ENCODE data around the gene GPR160. TPM values are rescaled to one million over a fixed set of nuclear protein-coding genes. Genes with fewer than 3 reads are reported as not detected.

Gene GPR160
- total RNA-seq, 1 donor from 2014 or later: 6.0 TPM

DNA sequence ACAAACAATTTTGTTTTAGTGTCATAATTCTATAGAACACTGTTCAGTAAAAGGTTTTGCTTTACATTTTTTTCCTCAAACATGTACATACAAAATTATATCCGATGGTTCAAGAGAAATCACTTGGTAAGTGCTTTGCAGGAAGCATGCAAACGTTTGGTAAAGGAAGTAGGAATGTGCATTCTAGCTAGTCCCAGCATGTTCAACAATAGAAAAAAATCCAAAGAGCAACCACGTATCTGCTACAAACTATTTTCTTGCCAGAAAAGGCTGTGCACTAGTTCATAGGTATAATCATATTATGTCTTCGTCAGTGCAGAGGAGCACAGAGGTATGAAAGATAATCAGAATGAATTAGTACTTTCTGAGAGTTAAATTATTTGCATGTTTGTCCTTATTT is 58.0 kb downstream of the GPR160 start:
- Histone ChIP-seq H3F3A (ENCODE audit: low read depth) (no peaks in the 10 kb centered on the region), H3K9me3 (ENCODE audit: low read depth) (no peaks in the 10 kb centered on the region), H3K36me3 (peaks cover 37% of the 10 kb centered on the region), H4K20me1 (ENCODE audit: low read depth) (no peaks in the 10 kb centered on the region), H3K4me2 (no peak overlapping the region), H3K4me3 (no peak overlapping the region), H2AFZ (replicated peaks) (no peak overlapping the region), H3K9ac (no peak overlapping the region), H3K79me2 (ENCODE audit: low read depth) (no peaks in the 10 kb centered on the region), H3K4me1 (no peaks in the 10 kb centered on the region), H3K27me3 (no peaks in the 10 kb centered on the region), H3K27ac (no peak overlapping the region)
- H3K27me3 Mint-ChIP-seq (ENCODE audit: insufficient read depth, low read depth): no peaks in the 10 kb centered on the region
- H3K4me3 Mint-ChIP-seq: no peak overlapping the region
- H3K36me3 Mint-ChIP-seq: peaks cover 13% of the 10 kb centered on the region
- TF ChIP-seq CTCF (IDR thresholded peaks at IDR 0.05) (no peak), EZH2 (IDR thresholded peaks at IDR 0.05) (no peak), EZH2phosphoT487 (IDR thresholded peaks at IDR 0.05) (no peak)
- no peak overlapping the region for H3K27ac Mint-ChIP-seq
- DNase-seq (ENCODE audit: low spot score): no peak
- H3K9me3 Mint-ChIP-seq: no peaks in the 10 kb centered on the region
- H3K4me1 Mint-ChIP-seq: no peaks in the 10 kb centered on the region

- Histone ChIP-seq H3F3A (ENCODE audit: low read depth) (no peaks in the 10 kb centered on the region), H3K27me3 (no peaks in the 10 kb centered on the region), H3K36me3 (peaks cover 34% of the 10 kb centered on the region), H3K27ac (no peak overlapping the region), H3K9me3 (ENCODE audit: low read depth) (no peaks in the 10 kb centered on the region), H3K79me2 (ENCODE audit: low read depth) (no peaks in the 10 kb centered on the region), H4K20me1 (ENCODE audit: low read depth) (no peaks in the 10 kb centered on the region), H3K4me3 (no peak overlapping the region), H3K9ac (no peak overlapping the region), H3K4me1 (no peaks in the 10 kb centered on the region), H2AFZ (replicated peaks) (no peak overlapping the region), H3K4me2 (no peak overlapping the region)
- Mint-ChIP-seq H3K27me3 (ENCODE audit: insufficient read depth, low read depth) (no peaks in the 10 kb centered on the region), H3K4me3 (no peak overlapping the region), H3K9me3 (no peaks in the 10 kb centered on the region), H3K27ac (no peak overlapping the region), H3K36me3 (peaks cover 11% of the 10 kb centered on the region), H3K4me1 (no peaks in the 10 kb centered on the region)
- no peak for DNase-seq (ENCODE audit: low spot score)
- no peak for TF ChIP-seq EZH2phosphoT487 (IDR thresholded peaks at IDR 0.05)
- no peak for TF ChIP-seq CTCF (IDR thresholded peaks at IDR 0.05)
- no peak for TF ChIP-seq EZH2 (IDR thresholded peaks at IDR 0.05)
Observed at GRCh38 chr3:170096342-170096741, 58.5 kb downstream of the GPR160 start.

DNA sequence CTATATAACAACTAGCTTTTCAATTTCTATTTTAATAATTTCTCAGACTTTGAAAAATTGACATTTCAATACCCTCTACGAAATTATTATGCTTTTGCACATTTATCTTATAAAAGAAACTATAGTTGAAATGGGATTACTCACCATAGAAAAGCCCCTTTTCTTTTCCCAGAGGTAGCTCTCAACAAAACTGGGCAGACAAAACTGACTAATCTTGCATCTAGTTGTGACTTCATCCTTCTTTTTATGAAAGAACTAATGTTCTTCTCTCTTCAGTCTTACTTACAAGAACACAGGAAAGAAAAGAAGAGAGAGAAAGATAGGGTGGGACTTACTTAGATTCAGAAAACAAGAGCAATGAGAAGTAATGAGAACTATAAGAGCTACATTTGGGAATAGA is 61.0 kb downstream of the GPR160 start:
- no peak overlapping the region for H2AFZ ChIP-seq (replicated peaks)
- no peak overlapping the region for H3K4me2 ChIP-seq
- H3K9ac ChIP-seq: no peak overlapping the region
- no peak overlapping the region for H3K4me3 Mint-ChIP-seq
- H3K27me3 Mint-ChIP-seq (ENCODE audit: insufficient read depth, low read depth): no peaks in the 10 kb centered on the region
- H3K36me3 Mint-ChIP-seq: peaks cover 17% of the 10 kb centered on the region
- H3K4me1 Mint-ChIP-seq: no peaks in the 10 kb centered on the region
- H3K27me3 ChIP-seq: no peaks in the 10 kb centered on the region
- no peak overlapping the region for H3K27ac Mint-ChIP-seq
- H3F3A ChIP-seq (ENCODE audit: low read depth): no peaks in the 10 kb centered on the region
- TF ChIP-seq CTCF (IDR thresholded peaks at IDR 0.05) (no peak), EZH2 (IDR thresholded peaks at IDR 0.05) (no peak), EZH2phosphoT487 (IDR thresholded peaks at IDR 0.05) (no peak)
- H3K79me2 ChIP-seq (ENCODE audit: low read depth): no peaks in the 10 kb centered on the region
- no peaks in the 10 kb centered on the region for H3K9me3 ChIP-seq (ENCODE audit: low read depth)
- peaks cover 46% of the 10 kb centered on the region for H3K36me3 ChIP-seq
- H4K20me1 ChIP-seq (ENCODE audit: low read depth): no peaks in the 10 kb centered on the region
- no peaks in the 10 kb centered on the region for H3K9me3 Mint-ChIP-seq
- H3K4me3 ChIP-seq: no peak overlapping the region
- H3K4me1 ChIP-seq: no peaks in the 10 kb centered on the region
- DNase-seq (ENCODE audit: low spot score): no peak
- H3K27ac ChIP-seq: no peak overlapping the region

All from neural progenitor cell (in vitro differentiated cells).